Type B pancreatic cell (in vitro differentiated cells): ENCODE data around the gene SPRYD3. TPM values are rescaled to one million over a fixed set of nuclear protein-coding genes. Genes with fewer than 3 reads are reported as not detected.
A peak's percentile ranks its signal among the peaks of the same experiment; 100 is the strongest.

Experiments
- DNase-seq: peaks from one replicate; pipeline ENCODE4 v3.0.0; 2021; ENCODE audit warnings: mixed read lengths; ENCODE audit not compliant: unreplicated experiment; ENCODE audit errors: extremely low spot score
- H3K27ac Mint-ChIP-seq: 2 replicates; pipeline ENCODE4 v1.8.0; 2021; ENCODE audit warnings: mild to moderate bottlenecking, mixed read lengths
- H3K27me3 Mint-ChIP-seq: 2 replicates; pipeline ENCODE4 v1.8.0; 2021; ENCODE audit warnings: mixed read lengths
- H3K36me3 Mint-ChIP-seq: 2 replicates; pipeline ENCODE4 v1.8.0; 2021; ENCODE audit warnings: mixed read lengths
- H3K4me1 Mint-ChIP-seq: one replicate; pipeline ENCODE4 v1.8.0; 2021; ENCODE audit warnings: mixed read lengths; ENCODE audit not compliant: unreplicated experiment
- H3K4me3 Mint-ChIP-seq: 2 replicates; pipeline ENCODE4 v1.8.0; 2021; ENCODE audit warnings: mild to moderate bottlenecking, mixed read lengths
- H3K9me3 Mint-ChIP-seq: 2 replicates; pipeline ENCODE4 v1.8.0; 2021; ENCODE audit warnings: mixed read lengths
- CTCF ChIP-seq: fragments of 200-600 bp; sonication (generic); conservative IDR thresholded peaks from 2 replicates; pipeline ENCODE4 v1.5.0; 2021; ENCODE audit warnings: antibody characterized with exemption, mild to moderate bottlenecking
- total RNA-seq: library from RNA; stranded (reverse); gene quantifications from 2 replicates; pipeline ENCODE4 v1.2.1, GENCODE V29; 2021; ENCODE audit warnings: low replicate concordance

SPRYD3 gene
- total RNA-seq, 1 donor from 2014 or later = 22.1 TPM

GRCh38 chr12:53048033-53048779, 31.0 kb downstream of the SPRYD3 start:
- no peak for TF ChIP-seq CTCF
- Mint-ChIP-seq H3K4me1 (peaks cover 52% of the 10 kb centered on the region), H3K27ac (peak overlapping the region; percentile 81), H3K36me3 (no peaks in the 10 kb centered on the region), H3K9me3 (no peaks in the 10 kb centered on the region), H3K27me3 (no peaks in the 10 kb centered on the region), H3K4me3 (peak overlapping the region; percentile 74)
- DNase-seq = peak; percentile 70

- no peaks in the 10 kb centered on the region for H3K27me3 Mint-ChIP-seq
- peak overlapping the region; percentile 74 for H3K4me3 Mint-ChIP-seq
- DNase-seq = peak; percentile 80
- H3K36me3 Mint-ChIP-seq = peaks cover 5% of the 10 kb centered on the region
- peaks cover 57% of the 10 kb centered on the region for H3K4me1 Mint-ChIP-seq
- H3K27ac Mint-ChIP-seq = peak overlapping the region; percentile 81
- H3K9me3 Mint-ChIP-seq = no peaks in the 10 kb centered on the region
- TF ChIP-seq CTCF = peak; percentile 59
Measured at GRCh38 chr12:53047221-53048032, 31.8 kb downstream of the SPRYD3 start.

DNA sequence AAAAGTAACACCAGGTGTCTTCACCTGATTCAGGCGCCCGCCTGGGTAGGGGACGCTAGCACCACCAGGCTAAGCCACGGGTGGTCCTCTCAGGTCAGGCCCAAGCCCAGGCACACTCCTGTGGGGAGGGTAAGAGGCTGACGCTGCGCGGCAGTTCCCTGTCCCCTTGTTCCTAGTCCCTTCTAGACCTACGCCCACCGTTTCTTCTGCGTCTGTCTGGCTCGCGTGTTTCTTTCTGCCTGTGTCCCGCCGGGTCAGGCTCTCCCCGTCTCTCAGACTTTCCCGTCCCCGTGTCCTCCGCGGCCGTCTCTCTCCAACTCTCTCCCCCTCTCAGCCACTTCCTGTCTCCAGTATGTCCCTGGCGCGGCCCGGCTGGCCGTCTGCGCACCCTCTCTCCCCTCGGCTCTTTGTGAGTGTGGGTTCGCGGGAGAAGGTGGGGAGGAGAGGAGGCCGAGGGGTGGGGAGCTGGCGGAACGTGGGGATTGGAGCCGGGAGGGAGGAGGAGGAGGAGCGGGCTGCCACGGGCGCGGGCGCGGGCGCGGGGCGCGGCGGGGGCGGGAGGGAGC, 32.5 kb downstream of the SPRYD3 start:
- Mint-ChIP-seq H3K27ac (peak overlapping the region; percentile 93), H3K4me1 (peaks cover 57% of the 10 kb centered on the region), H3K27me3 (no peaks in the 10 kb centered on the region), H3K9me3 (no peaks in the 10 kb centered on the region), H3K4me3 (peak overlapping the region; percentile 98), H3K36me3 (peaks cover 8% of the 10 kb centered on the region)
- no peak for TF ChIP-seq CTCF
- no peak for DNase-seq

DNA sequence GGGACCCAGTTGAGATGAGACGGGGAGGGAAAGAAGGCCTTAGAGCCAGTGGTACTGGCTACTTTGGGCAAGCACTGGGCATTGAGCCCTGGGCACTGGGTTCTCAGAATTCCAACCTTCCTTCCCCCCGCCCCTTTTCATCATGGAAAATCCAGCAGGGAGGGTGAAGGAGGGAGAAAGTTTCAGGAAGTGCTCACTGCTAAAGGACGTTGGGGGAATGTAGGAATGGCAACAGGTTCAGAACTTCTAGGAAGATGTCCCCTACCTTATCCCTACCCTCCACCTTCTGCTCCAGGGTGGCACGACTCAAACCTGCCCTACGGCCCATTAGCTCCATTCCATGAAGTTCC, 33.5 kb downstream of the SPRYD3 start:
- peak overlapping the region; percentile 98 for H3K4me3 Mint-ChIP-seq
- no peak for TF ChIP-seq CTCF
- no peaks in the 10 kb centered on the region for H3K9me3 Mint-ChIP-seq
- H3K36me3 Mint-ChIP-seq = peaks cover 8% of the 10 kb centered on the region
- DNase-seq = no peak
- H3K27me3 Mint-ChIP-seq = no peaks in the 10 kb centered on the region
- H3K27ac Mint-ChIP-seq = peak overlapping the region; percentile 93
- H3K4me1 Mint-ChIP-seq = peaks cover 49% of the 10 kb centered on the region

DNA sequence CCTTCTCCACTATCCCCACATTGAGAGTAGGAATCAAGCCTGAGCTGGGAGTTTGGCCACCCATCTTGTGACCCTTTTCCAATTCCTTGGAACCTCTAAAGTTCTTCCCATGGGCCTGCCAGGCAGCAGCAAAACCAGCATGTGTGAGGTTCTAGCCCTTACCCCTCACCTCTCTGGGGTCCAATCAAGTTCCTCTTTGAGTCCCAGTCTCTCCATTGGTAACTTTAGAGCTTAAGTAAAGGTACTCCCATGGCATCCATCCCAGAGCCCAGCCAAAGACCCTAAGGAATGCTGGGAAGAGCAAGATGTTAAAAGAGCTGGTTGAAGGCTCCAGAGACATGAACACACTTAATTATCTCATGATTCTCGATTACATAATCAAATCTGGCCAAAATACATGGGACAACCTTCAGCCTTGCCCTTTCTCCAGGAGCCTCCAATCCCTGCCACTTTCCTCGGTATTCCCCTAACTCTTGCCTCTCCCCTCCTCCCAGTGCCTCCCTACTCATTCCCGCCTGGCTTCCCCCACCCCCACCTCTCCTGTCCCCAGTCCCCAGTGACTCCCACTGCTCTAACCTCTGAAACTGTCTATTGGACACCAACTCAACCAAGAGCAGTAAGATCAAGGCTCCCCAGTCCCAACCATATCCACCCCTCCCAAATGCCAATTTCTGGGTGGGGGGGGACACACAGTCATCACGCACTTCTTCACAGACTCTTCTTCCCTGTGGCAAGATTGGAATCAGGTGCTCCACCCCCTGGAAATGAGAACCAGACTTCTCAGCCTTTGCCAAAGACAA, 34.1 kb downstream of the SPRYD3 start:
- H3K27ac Mint-ChIP-seq = peak overlapping the region; percentile 39
- DNase-seq = no peak
- H3K4me1 Mint-ChIP-seq = peaks cover 46% of the 10 kb centered on the region
- no peaks in the 10 kb centered on the region for H3K27me3 Mint-ChIP-seq
- no peak for TF ChIP-seq CTCF
- H3K4me3 Mint-ChIP-seq = peak overlapping the region; percentile 98
- peaks cover 8% of the 10 kb centered on the region for H3K36me3 Mint-ChIP-seq
- no peaks in the 10 kb centered on the region for H3K9me3 Mint-ChIP-seq
